Neural progenitor cell (in vitro differentiated cells): Measurements from ENCODE around the gene KIAA0040.

Experiments
- CTCF ChIP-seq: fragments of 200-600 bp; sonication (generic); IDR thresholded peaks from 2 replicates; pipeline ENCODE4 v1.5.1; 2017; ENCODE audit warnings: antibody characterized with exemption, mild to moderate bottlenecking
- EZH2 ChIP-seq: fragments of 200-600 bp; sonication (generic); IDR thresholded peaks from 2 replicates; pipeline ENCODE4 v1.6.1; 2017; ENCODE audit warnings: antibody characterized with exemption, mild to moderate bottlenecking, moderate library complexity
- EZH2phosphoT487 ChIP-seq: fragments of 200-600 bp; sonication (generic); IDR thresholded peaks from 2 replicates; pipeline ENCODE4 v1.6.1; 2017; ENCODE audit warnings: antibody characterized with exemption

GRCh38 chr1:175237389-175237788 is 44.8 kb upstream of the KIAA0040 start:
- TF ChIP-seq CTCF (no peak), EZH2phosphoT487 (no peak), EZH2 (no peak)
